H1 (cell line): ENCODE results near the gene NFAT5. TPM values are rescaled to one million over a fixed set of nuclear protein-coding genes. Genes with fewer than 3 reads are reported as not detected.

ENCODE experiments used
- ATF2 ChIP-seq: IDR thresholded peaks from 2 replicates; pipeline ENCODE4 v1.6.1; 2012; ENCODE audit warnings: low read length, inconsistent platforms
- CBX5 ChIP-seq: fragments of 300-800, 300-1000 bp; sonication (generic); IDR thresholded peaks from 2 replicates; pipeline ENCODE4 v1.7.1; 2016; ENCODE audit warnings: antibody characterized with exemption, low read length, low read depth
- CBX8 ChIP-seq: fragments of 300-800, 300-1000 bp; sonication (generic); IDR thresholded peaks from 2 replicates; pipeline ENCODE4 v1.7.1; 2016; ENCODE audit warnings: low read depth, low read length, borderline replicate concordance
- CHD7 ChIP-seq: fragments of 300-600 bp; sonication (generic); IDR thresholded peaks from 2 replicates; pipeline ENCODE4 v1.7.1; 2012; ENCODE audit warnings: low read length, moderate library complexity, mild to moderate bottlenecking, inconsistent platforms; ENCODE audit not compliant: insufficient replicate concordance
- JUND ChIP-seq: IDR thresholded peaks from 2 replicates; pipeline ENCODE4 v1.6.1; 2011; ENCODE audit warnings: mild to moderate bottlenecking, improper control_type of control experiment, low read length
- RXRA ChIP-seq: IDR thresholded peaks from 2 replicates; pipeline ENCODE4 v1.6.1; 2011; ENCODE audit warnings: low read depth, mild to moderate bottlenecking, low read length, moderate library complexity; ENCODE audit not compliant: insufficient read depth
- SP2 ChIP-seq: IDR thresholded peaks from 2 replicates; pipeline ENCODE4 v1.6.1; 2012; ENCODE audit warnings: mild to moderate bottlenecking, low read length, inconsistent platforms
- TBP ChIP-seq: IDR thresholded peaks from 2 replicates; pipeline ENCODE4 v1.6.1; 2011; ENCODE audit warnings: low read depth, low read length, improper control_type of control experiment
- polyA plus RNA-seq, 7 experiments: library from polyadenylated mRNA; depleted of rRNA in 3 of 7; stranded (reverse) in 5 of 7; unstranded in 2 of 7; fragments of >200 nt in 5 of 7; fragments of 200-250 nt in 2 of 7; gene quantifications; 1 replicate in 5 of 7; 2 replicates in 1 of 7; 4 replicates in 1 of 7; pipeline versions ENCODE4 v1.2.1 to v1.2.3, GENCODE V29; 2011 to 2013; ENCODE audit warnings: missing spikeins in 2 of 7, mixed read lengths in 2 of 7
- total RNA-seq: library from RNA; stranded (reverse); fragmentation: NEBNext Ultra II Directional; extraction: Animal tissue kit (Norgen Biotek cat#: 25700); gene quantifications from 2 replicates; pipeline ENCODE4 v1.2.1, GENCODE V29; 2021

NFAT5 gene
- total and polyA plus RNA-seq, 2 of the 8 experiments (the other 6 are each of a cell fraction or from before 2014, with no cell fraction given), result 8.9 to 29.0 TPM

- TF ChIP-seq CHD7, result no peak
- TF ChIP-seq RXRA, result no peak
- TF ChIP-seq TBP, result no peak
- TF ChIP-seq ATF2, result no peak
- TF ChIP-seq CBX8, result no peak
- TF ChIP-seq JUND, result no peak
- TF ChIP-seq CBX5, result no peak
- TF ChIP-seq SP2, result no peak
- TF ChIP-seq, all 59 proteins: peak for 0
Measured at GRCh38 chr16:69520800-69521602, 44.8 kb upstream of the NFAT5 start (continued).
